ENCODE measurements around the gene CYSLTR1.
"Not testable (repeated sequence)": the region's sequence is repeated elsewhere in the genome, so short reads cannot be mapped to it uniquely, and the experiment has no call there.

CYSLTR1 gene

DNA sequence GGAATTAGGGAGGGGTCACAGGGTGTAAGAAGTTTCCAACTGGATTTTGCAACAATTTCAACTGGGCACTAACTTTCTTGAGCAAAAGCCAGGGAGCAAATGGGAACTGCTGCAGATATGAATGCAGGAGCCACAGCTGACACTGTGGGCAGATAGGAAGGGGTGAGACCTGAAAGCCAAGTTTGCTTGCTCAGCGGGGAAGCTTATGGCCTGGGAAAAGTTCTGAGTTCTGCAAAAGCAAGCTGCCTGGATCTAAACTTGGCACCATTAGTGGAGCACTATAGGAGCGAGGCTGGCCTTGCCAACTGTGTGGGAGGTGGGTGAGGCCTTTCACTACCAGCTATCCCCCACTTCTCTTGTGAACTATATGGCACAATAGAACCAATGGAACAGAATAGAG, 11.1 kb downstream of the CYSLTR1 start:
- DNase-seq (ENCODE audit: low read depth): no peak
- H3K4me3 ChIP-seq (ENCODE audit: control insufficient read depth, low read depth, low read length): no peak overlapping the region
- TF ChIP-seq, protein P1, sequence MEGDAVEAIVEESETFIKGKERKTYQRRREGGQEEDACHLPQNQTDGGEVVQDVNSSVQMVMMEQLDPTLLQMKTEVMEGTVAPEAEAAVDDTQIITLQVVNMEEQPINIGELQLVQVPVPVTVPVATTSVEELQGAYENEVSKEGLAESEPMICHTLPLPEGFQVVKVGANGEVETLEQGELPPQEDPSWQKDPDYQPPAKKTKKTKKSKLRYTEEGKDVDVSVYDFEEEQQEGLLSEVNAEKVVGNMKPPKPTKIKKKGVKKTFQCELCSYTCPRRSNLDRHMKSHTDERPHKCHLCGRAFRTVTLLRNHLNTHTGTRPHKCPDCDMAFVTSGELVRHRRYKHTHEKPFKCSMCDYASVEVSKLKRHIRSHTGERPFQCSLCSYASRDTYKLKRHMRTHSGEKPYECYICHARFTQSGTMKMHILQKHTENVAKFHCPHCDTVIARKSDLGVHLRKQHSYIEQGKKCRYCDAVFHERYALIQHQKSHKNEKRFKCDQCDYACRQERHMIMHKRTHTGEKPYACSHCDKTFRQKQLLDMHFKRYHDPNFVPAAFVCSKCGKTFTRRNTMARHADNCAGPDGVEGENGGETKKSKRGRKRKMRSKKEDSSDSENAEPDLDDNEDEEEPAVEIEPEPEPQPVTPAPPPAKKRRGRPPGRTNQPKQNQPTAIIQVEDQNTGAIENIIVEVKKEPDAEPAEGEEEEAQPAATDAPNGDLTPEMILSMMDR (conservative IDR thresholded peaks at IDR 0.05; ENCODE audit: control insufficient read depth, insufficient read depth, low read depth, low read length): no peak

DNA sequence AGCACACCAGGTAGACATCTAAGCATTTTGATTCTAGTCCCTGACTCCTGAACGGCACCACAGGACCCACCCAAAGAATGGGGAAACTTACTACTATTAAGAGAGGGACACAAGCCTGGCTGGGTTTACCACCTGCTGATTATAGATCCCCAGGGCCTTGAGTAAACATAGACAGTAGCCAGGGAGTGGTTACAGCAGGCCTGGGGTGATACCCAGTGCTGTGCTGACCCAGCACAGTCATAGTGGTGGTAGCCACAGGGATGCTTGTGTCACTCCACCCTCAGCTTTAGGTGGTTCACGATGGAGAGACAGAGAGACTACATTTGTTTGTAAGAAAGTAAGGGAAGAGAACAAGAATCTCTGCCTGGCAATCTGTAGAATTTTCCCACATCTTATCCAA, 11.7 kb downstream of the CYSLTR1 start:
- no peak overlapping the region for H3K4me3 ChIP-seq (ENCODE audit: control insufficient read depth, low read depth, low read length)
- TF ChIP-seq, protein P1 (conservative IDR thresholded peaks at IDR 0.05; ENCODE audit: control insufficient read depth, insufficient read depth, low read depth, low read length): no peak
- DNase-seq (ENCODE audit: low read depth): no peak

DNA sequence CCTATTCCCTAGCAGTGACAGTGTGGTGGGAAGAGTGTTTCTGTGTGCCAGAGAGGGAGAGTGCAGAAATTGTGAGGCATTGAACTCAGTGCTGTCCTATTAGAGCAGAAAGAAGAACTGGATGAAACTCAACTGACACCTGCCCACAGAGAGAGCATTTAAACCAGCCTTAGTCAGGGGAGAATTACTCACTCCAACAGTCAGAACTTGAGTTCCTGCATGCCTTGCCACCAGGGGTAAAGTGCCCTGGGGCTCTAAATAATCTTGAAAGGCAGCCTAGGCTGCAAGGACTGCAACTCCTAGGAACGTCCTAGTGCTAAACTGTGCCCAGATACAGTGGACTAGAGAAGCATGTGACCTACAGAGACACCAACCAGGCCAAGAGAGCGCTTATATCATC, 12.8 kb downstream of the CYSLTR1 start:
- H3K4me3 ChIP-seq (ENCODE audit: control insufficient read depth, low read depth, low read length): no peak overlapping the region
- TF ChIP-seq, protein P1 (conservative IDR thresholded peaks at IDR 0.05; ENCODE audit: control insufficient read depth, insufficient read depth, low read depth, low read length): no peak
- DNase-seq (ENCODE audit: low read depth): no peak

DNA sequence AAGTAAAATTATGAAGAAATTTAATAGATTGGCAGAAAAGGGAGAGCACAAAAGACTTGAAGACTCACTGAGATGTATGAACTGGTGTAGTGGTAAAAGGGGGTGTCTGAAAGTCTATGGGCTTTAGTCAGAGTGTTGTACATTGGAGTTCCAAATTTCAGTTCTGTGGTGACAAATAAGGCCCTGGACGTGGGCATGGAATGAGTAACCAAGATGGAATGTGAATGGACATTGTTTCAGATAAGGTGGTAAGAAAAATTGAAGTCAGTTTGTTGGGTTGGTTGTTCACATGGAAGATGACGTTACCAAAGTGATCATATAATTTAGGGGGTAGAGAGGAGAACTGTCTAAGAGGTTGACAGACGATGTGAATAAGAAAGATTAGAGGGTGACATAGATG, 13.9 kb downstream of the CYSLTR1 start:
- DNase-seq (ENCODE audit: low read depth): no peak
- H3K4me3 ChIP-seq (ENCODE audit: control insufficient read depth, low read depth, low read length): no peak overlapping the region
- TF ChIP-seq, protein P1 (conservative IDR thresholded peaks at IDR 0.05; ENCODE audit: control insufficient read depth, insufficient read depth, low read depth, low read length): no peak

DNA sequence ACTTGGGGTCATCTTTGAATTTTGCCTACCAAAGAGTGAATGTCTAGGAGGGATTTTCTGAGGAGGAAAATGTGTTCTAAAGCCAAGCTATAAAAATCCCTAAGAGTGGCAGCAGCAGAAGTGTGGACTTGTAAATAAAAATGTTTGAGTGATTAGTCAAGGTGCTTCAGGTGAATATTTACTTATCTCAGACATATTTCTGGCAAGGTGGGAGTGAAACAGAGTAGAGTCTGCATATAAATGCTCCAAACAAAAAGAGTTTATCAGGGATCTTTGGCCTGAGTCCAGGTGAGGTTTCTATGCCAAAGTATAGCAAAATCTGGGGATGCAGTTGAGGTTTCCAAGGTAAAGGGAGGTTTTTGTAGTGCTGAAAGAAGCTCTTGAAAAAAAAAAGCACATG, 19.7 kb downstream of the CYSLTR1 start:
- DNase-seq (ENCODE audit: low read depth): no peak
- TF ChIP-seq, protein P1 (conservative IDR thresholded peaks at IDR 0.05; ENCODE audit: control insufficient read depth, insufficient read depth, low read depth, low read length): no peak
- H3K4me3 ChIP-seq (ENCODE audit: control insufficient read depth, low read depth, low read length): no peak overlapping the region

DNA sequence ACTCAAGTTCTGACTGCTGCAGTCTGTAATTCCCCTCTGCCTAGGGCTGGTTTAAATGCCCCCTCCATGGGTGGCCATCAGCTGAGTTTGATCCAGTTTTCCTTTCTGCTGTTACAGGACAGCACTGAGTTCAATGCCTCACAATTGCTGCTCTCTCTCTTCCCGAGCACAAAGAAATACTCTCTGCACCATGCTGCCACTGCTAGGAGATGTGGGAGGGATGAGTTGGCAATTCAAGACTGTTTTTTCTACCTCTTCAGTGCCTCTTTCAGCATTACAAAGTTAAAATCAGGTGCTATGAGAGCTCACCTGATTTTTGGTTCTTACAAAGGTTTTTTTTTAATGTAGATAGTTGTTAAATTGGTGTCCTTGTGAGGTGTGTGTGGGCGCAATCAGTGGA, 24.3 kb downstream of the CYSLTR1 start:
- no peak for DNase-seq (ENCODE audit: low read depth)
- H3K4me3 ChIP-seq (ENCODE audit: control insufficient read depth, low read depth, low read length): no peak overlapping the region
- TF ChIP-seq, protein P1 (conservative IDR thresholded peaks at IDR 0.05; ENCODE audit: control insufficient read depth, insufficient read depth, low read depth, low read length): no peak

DNA sequence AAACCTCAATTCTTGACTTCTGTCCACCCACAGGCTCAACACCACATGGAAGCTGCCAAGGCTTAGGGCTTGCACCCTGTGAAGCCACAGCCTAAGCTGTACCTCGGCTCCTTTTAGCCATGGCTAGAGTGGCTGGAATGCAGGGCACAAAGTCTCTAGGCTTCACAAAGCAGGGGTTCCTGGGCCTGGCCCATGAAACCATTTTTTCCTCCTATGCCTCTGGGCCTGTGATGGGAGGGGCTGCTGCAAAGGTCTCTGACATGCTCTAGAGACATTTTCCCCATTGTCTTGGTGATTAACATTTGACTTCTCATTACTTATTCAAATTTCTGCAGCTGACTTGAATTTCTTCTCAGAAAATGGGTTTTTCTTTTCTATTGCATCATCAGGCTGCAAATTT, 26.5 kb downstream of the CYSLTR1 start:
- not testable (repeated sequence) for H3K4me3 ChIP-seq (ENCODE audit: control insufficient read depth, low read depth, low read length); DNase-seq (ENCODE audit: low read depth)
